Measurements from ENCODE around the gene USP40. TPM values are rescaled to one million over a fixed set of nuclear protein-coding genes. Genes with fewer than 3 reads are reported as not detected.

Gene USP40
- total RNA-seq, 4 donors from 2014 or later: 70.7 to 99.0 (median 85.7) TPM

GRCh38 chr2:233444501-233444900 lies 122.1 kb downstream of the USP40 start:
- Histone ChIP-seq H3K36me3 (peaks cover 11 to 24% of the 10 kb centered on the region in 2 donors), H3K9me3 (no peaks in the 10 kb centered on the region), H3K4me3 (replicated peaks in 1 of 3) (no peak overlapping the region), H3K27me3 (no peaks in the 10 kb centered on the region), H3K27ac (no peak overlapping the region), H3K4me1 (peaks cover 0 to 4% of the 10 kb centered on the region in 2 donors)
- intact Hi-C loops (cut with DNase I): loop anchor here (2.0 to 10.0 kb wide), 3 partner anchors 42 to 170 kb away; partner anchors contain the start of gene DGKD
- TF ChIP-seq POLR2A (IDR thresholded peaks at IDR 0.05): no peak
- TF ChIP-seq, protein P1, sequence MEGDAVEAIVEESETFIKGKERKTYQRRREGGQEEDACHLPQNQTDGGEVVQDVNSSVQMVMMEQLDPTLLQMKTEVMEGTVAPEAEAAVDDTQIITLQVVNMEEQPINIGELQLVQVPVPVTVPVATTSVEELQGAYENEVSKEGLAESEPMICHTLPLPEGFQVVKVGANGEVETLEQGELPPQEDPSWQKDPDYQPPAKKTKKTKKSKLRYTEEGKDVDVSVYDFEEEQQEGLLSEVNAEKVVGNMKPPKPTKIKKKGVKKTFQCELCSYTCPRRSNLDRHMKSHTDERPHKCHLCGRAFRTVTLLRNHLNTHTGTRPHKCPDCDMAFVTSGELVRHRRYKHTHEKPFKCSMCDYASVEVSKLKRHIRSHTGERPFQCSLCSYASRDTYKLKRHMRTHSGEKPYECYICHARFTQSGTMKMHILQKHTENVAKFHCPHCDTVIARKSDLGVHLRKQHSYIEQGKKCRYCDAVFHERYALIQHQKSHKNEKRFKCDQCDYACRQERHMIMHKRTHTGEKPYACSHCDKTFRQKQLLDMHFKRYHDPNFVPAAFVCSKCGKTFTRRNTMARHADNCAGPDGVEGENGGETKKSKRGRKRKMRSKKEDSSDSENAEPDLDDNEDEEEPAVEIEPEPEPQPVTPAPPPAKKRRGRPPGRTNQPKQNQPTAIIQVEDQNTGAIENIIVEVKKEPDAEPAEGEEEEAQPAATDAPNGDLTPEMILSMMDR (IDR thresholded peaks at IDR 0.05): no peak
- WGBS, 2 donors: 90 to 92% methylated on average over 8 to 11 of the region's 11 CpGs
- peak in 1 of 2 donors; percentile 2 for DNase-seq

DNA sequence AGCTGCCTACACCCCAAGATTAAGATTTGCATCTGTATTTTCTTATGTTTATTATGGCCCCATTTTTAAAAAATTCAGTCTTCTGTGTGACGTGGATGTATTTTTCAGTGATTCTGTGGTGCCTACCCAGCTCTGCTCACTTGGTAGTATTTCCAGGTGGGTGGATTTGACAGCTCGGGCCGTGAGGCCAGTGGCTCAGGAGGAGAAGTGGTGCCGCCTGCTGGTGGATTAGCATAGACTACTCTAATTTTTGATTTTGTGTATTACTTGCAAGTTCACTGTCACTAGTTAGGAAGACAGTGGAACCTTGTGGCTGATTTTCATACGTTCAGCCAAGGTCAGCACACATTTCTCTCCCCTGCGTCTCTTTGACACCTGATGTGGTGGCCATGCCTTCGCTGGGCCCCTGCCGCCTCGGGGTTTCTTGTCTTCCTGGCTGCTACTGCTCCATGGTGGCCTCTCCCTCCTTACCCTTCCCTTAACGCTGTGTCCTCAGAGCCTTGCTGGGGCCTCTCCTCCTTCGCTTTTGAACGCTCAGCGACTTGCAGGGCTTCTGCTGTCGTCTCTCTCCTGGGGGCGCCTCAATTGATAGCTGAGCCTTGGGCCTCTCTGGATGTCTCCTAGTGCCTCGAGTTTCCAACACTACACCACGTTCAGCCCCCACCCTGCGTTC lies 122.9 kb downstream of the USP40 start:
- WGBS, 2 donors: 57% methylated on average over 18 of the region's 18 CpGs
- no peaks in the 10 kb centered on the region for H3K9me3 ChIP-seq
- H3K4me3 ChIP-seq (replicated peaks in 1 of 3): no peak overlapping the region
- no peaks in the 10 kb centered on the region for H3K27me3 ChIP-seq
- H3K4me1 ChIP-seq: peaks cover 0 to 4% of the 10 kb centered on the region in 2 donors
- peaks cover 6 to 21% of the 10 kb centered on the region in 2 donors for H3K36me3 ChIP-seq
- no peak overlapping the region for H3K27ac ChIP-seq
- intact Hi-C loops (cut with DNase I): loop anchor here (2.0 to 10.0 kb wide), 3 partner anchors 41 to 169 kb away; partner anchors contain the start of gene DGKD
- peak; percentile 88 to 93 for DNase-seq
- TF ChIP-seq, protein P1 (IDR thresholded peaks at IDR 0.05): peak; percentile 56 to 97 (median 90)
- TF ChIP-seq POLR2A (IDR thresholded peaks at IDR 0.05): no peak

DNA sequence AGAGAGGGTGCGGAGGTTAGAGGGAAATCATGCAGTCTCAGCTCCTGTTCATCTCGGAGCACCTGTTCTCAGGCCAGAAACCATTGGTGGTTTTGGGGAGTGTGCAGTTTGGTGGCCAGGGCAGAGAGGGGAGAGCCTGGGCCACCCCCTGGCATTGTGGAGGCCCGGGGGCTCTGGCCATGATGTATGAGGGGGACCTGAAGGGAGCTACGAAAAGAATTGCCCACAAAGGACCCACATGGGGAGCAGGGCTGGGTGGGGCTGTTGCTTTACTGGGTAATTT lies 124.6 kb downstream of the USP40 start:
- Histone ChIP-seq H3K4me3 (replicated peaks in 1 of 3) (no peak overlapping the region), H3K9me3 (no peaks in the 10 kb centered on the region), H3K27ac (peak overlapping the region in 1 of 3 donors; percentile 24), H3K27me3 (no peaks in the 10 kb centered on the region), H3K36me3 (peaks cover 10 to 19% of the 10 kb centered on the region in 2 donors), H3K4me1 (peaks cover 0 to 4% of the 10 kb centered on the region in 2 donors)
- intact Hi-C loops (cut with DNase I): loop anchor here (5.0 to 10.0 kb wide), 2 partner anchors 90 to 167 kb away; partner anchors contain the start of gene DGKD
- DNase-seq: peak in 1 of 2 donors; percentile 0
- TF ChIP-seq POLR2A (IDR thresholded peaks at IDR 0.05): no peak
- TF ChIP-seq, protein P1 (IDR thresholded peaks at IDR 0.05): no peak
- 88% methylated on average over 4 of the region's 4 CpGs for WGBS, 2 donors

DNA sequence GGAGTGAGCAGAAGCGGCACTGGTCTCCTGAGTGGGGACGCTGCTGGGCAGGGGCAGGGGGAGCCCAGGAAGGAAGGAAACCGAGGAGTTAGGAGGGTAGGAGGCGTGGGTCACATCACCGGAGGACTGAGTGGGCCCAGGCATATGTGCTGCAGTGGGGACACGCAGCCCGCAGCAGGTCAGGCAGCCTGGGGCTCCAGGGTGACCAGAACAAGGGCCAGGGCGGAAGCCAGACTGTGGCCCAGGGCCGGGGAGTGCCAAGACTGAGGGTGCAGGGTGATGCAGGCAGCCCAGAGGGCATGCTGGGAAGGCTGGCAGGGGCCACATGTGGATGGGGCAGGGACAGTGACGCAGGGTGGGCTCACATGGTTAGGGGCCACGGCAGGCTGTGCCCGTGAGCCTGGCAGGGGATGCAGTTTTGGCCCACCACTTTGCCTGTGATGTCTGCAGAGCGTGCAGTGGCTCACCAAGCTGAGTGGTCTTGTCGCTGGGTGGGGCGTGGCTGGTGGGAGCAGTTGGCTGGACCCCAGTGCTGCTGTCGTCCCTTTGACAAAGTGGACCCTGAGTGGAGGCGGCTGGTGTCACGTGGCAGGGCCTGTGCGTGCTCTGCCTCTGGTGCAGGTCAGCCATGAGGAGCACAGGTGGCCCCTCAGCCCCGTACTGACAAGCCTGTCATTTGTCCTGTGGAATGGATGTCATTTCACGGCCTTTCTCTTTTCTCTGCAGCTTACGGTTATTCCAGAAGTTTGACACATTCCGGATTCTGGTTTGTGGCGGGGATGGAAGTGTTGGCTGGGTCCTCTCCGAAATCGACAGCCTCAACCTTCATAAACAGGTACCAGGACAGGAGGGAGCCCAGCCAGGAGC lies 125.2 kb downstream of the USP40 start:
- Histone ChIP-seq H3K27ac (peak overlapping the region in 1 of 3 donors; percentile 24), H3K9me3 (no peaks in the 10 kb centered on the region), H3K36me3 (peaks cover 11 to 18% of the 10 kb centered on the region in 2 donors), H3K4me3 (replicated peaks in 1 of 3) (no peak overlapping the region), H3K4me1 (peaks cover 0 to 4% of the 10 kb centered on the region in 2 donors), H3K27me3 (no peaks in the 10 kb centered on the region)
- DNase-seq: peak in 1 of 2 donors; percentile 3
- 94 to 95% methylated on average over 15 to 20 of the region's 26 CpGs for WGBS, 2 donors
- intact Hi-C loops (cut with DNase I): loop anchor here (5.0 to 10.0 kb wide), 2 partner anchors 89 to 167 kb away; partner anchors contain the start of gene DGKD
- no peak for TF ChIP-seq POLR2A (IDR thresholded peaks at IDR 0.05)
- TF ChIP-seq, protein P1 (IDR thresholded peaks at IDR 0.05): no peak

Measured in thyroid gland (tissue), 4 donors.